Measurements from ENCODE around the gene AGBL1. TPM values are rescaled to one million over a fixed set of nuclear protein-coding genes. Genes with fewer than 3 reads are reported as not detected.

Gene AGBL1
- total RNA-seq, 1 experiment from 2014 or later, result not detected

DNA sequence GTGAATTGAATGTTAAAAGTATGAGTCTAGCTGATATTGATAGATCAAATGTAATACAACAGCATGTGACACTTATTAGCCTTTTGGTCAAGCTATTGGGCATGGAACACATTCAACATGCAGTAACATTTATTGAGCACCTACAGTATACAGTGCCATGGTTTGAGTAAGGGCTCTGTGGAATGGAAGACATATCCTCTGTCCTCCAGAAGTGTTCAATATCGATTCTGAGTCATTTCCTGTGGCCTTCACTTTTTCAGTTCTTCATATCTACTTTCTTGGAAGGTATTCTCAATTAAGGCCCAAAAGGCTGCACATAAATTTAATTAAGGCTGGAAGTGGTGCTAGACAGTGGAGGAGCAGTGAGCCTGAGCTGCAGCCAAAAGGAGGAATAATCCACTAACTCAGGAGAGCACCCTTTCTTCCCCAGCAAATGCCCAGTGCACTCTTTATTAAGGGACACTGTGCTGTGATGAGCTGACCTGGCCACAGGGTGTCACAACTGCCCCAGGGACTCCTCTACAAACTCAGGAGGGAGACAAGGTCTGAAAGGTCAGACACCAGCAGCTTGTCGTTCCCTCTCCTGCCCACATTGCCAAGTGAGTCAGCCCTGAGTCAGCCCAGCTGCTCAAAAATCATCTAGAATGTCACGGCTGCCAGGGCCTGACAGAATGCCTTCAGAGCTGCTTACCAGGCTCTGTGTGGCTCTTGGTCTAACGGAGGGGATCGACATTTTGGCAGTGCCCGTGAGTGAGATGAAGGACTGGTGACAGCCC is 544.8 kb downstream of the AGBL1 start:
- Histone ChIP-seq H3K27me3 (ENCODE audit: insufficient read depth, low read length) (no peaks in the 10 kb centered on the region), H3K56ac (ENCODE audit: insufficient read length, low read depth, low read length) (no peak overlapping the region), H3K4ac (ENCODE audit: low read depth, low read length) (no peak overlapping the region), H3K79me2 (ENCODE audit: insufficient read depth, low read length) (no peaks in the 10 kb centered on the region), H3K79me1 (ENCODE audit: insufficient read depth, low read depth, low read length, poor library complexity, severe bottlenecking) (no peaks in the 10 kb centered on the region), H3K4me2 (ENCODE audit: insufficient read depth, insufficient read length, low read length) (no peak overlapping the region), H3K23me2 (ENCODE audit: insufficient read length, low read depth, low read length, poor library complexity, severe bottlenecking) (no peaks in the 10 kb centered on the region), H3K14ac (ENCODE audit: insufficient read depth, low read length) (no peak overlapping the region; the same call in 1 of the 2 replicates), H2BK15ac (ENCODE audit: low read depth, low read length) (no peak overlapping the region), H2AFZ (ENCODE audit: low read length) (no peak overlapping the region), H2BK12ac (ENCODE audit: insufficient read length, low read depth, low read length) (no peak overlapping the region), H3K4me1 (ENCODE audit: insufficient read depth, low read length) (no peaks in the 10 kb centered on the region), H2BK120ac (ENCODE audit: low read depth, low read length, poor library complexity, severe bottlenecking) (no peak overlapping the region), H3T11ph (ENCODE audit: low read length) (no peak overlapping the region), H4K91ac (ENCODE audit: insufficient read length, low read depth, low read length) (no peak overlapping the region), H3K18ac (ENCODE audit: insufficient read length, low read depth, low read length) (no peak overlapping the region), H2BK5ac (ENCODE audit: insufficient read length, low read length) (no peak overlapping the region), H2BK20ac (ENCODE audit: low read depth, low read length, poor library complexity, severe bottlenecking) (no peak overlapping the region), H3K23ac (ENCODE audit: insufficient read length, low read depth, low read length) (no peak overlapping the region), H4K8ac (replicated peaks; ENCODE audit: insufficient read length, low read depth, low read length) (no peak overlapping the region), H4K20me1 (ENCODE audit: control insufficient read depth, insufficient read depth, insufficient read length) (no peaks in the 10 kb centered on the region), H3K27ac (ENCODE audit: insufficient read length, low read depth, low read length) (no peak overlapping the region), H3K9ac (ENCODE audit: extremely low read depth, insufficient read length, low read length) (no peak overlapping the region), H3K9me3 (ENCODE audit: control insufficient read depth, low read depth, low read length) (no peaks in the 10 kb centered on the region), H2AK5ac (ENCODE audit: insufficient read length, low read length) (no peak overlapping the region), H4K5ac (ENCODE audit: insufficient read length, low read depth, low read length) (no peak overlapping the region)
- Mint-ChIP-seq H3K4me3 (no peak overlapping the region), H3K27ac (no peak overlapping the region), H3K36me3 (ENCODE audit: insufficient read depth in 1 of 3, low read depth in 3 of 3) (no peaks in the 10 kb centered on the region), H3K27me3 (ENCODE audit: low read depth) (no peaks in the 10 kb centered on the region), H3K4me1 (peaks cover 12 to 22% of the 10 kb centered on the region in 2 experiments), H3K9me3 (no peaks in the 10 kb centered on the region)
- TF ChIP-seq, protein P1, sequence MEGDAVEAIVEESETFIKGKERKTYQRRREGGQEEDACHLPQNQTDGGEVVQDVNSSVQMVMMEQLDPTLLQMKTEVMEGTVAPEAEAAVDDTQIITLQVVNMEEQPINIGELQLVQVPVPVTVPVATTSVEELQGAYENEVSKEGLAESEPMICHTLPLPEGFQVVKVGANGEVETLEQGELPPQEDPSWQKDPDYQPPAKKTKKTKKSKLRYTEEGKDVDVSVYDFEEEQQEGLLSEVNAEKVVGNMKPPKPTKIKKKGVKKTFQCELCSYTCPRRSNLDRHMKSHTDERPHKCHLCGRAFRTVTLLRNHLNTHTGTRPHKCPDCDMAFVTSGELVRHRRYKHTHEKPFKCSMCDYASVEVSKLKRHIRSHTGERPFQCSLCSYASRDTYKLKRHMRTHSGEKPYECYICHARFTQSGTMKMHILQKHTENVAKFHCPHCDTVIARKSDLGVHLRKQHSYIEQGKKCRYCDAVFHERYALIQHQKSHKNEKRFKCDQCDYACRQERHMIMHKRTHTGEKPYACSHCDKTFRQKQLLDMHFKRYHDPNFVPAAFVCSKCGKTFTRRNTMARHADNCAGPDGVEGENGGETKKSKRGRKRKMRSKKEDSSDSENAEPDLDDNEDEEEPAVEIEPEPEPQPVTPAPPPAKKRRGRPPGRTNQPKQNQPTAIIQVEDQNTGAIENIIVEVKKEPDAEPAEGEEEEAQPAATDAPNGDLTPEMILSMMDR (conservative IDR thresholded peaks at IDR 0.05), result peak; percentile 77
- peak; percentile 88 for DNase-seq
- WGBS (ENCODE audit: extremely low coverage, insufficient read length, low lambda C conversion rate), result no CpG with 5 or more reads among the region's 6 CpGs

All from H9 (cell line).